Non-pigmented ciliary epithelial cell (primary cell): ENCODE measurements around the gene SEMA3A.
A peak's percentile ranks its signal among the peaks of the same experiment; 100 is the strongest.
"Not testable (repeated sequence)": the region's sequence is repeated elsewhere in the genome, so short reads cannot be mapped to it uniquely, and the experiment has no call there.

Experiments
- DNase-seq: peaks from one replicate; pipeline ENCODE4 v3.0.0-alpha.2; 2010; ENCODE audit warnings: low read depth

The SEMA3A gene

DNA sequence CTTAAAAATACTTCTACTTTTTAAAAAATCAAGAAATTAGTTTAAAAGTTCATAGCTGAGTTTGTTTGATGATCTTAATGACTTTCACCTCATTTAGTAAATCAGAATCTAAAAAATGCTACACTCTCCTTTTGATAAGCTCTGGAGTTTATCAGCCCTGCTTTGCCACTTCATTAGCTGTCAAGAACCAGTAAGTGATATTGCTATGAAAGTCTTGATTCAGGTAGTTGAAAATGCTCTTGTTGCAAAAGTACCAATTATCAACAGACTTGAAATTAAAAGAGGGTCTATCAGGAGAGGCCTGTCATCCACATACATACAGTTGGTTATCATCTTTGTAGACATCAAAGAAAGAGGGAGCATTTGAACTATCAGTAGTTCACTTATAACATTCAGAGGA lies 41.6 kb downstream of the SEMA3A start:
- no peak for DNase-seq

DNA sequence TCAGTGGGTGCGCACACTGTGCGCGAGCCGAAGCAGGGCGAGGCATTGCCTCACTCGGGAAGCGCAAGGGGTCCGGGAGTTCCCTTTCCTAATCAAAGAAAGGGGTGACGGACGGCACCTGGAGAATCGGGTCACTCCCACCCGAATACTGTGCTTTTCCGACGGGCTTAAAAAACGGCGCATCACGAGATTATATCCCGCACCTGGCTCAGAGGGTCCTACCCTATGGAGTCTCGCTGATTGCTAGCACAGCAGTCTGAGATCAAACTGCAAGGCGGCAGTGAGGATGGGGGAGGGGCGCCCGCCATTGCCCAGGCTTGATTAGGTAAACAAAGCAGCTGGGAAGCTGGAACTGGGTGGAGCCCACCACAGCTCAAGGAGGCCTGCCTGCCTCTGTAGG lies 44.2 kb downstream of the SEMA3A start:
- DNase-seq = not testable (repeated sequence)

DNA sequence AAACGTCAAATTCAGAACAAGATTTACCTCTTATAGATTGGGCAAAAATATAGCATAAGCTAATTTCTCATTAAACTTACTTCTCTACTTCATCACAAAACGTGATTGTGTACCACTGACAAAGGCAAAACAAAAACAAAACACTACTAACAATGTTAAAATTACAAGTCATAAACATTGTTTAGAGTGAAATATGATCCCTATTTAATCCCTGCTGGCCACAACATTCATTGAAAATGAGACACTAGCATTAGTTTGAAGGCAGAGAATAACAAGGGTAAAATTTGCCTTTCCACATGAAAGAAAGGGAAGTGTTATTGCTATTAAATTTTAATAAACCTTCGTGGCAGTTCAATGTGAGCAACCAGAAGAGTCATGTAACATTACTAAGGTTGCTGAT lies 45.0 kb downstream of the SEMA3A start:
- no peak for DNase-seq

DNA sequence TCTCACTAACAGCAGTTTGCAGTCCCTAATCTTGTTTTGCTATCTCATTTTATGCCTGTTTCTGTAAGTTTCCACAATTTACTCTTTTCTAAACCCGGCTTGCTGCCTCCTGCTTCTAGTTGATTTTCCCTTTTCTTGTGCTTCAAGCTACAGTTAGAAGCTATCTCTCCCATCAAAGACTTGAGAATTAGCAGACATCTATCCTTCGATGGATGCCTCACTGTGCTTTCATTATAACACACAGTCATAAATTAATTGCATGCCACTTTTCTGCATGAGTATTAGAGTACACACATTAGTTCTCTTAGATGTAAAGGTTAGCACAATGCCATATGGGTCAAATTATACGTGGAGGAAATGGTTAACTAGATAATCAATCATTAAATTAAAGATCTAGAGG lies 48.7 kb downstream of the SEMA3A start:
- DNase-seq = no peak

DNA sequence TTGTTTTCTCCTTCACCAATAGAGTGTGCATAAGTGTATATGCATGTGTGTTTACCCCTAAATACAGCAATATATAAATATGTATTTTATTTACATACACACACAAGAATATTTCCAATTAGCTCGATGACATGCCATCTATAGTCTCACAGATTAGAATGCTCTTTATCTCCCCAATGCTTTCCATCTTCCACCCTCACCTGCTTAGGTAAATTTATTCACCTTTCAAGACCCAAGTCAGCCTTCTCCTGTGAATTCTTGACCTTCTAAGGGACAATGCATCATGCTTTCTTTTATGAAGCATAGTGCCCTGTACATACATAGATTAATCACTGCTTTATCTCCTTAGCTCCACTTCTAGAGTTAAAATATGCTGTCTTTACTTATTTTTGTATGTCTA lies 49.7 kb downstream of the SEMA3A start:
- DNase-seq = no peak

DNA sequence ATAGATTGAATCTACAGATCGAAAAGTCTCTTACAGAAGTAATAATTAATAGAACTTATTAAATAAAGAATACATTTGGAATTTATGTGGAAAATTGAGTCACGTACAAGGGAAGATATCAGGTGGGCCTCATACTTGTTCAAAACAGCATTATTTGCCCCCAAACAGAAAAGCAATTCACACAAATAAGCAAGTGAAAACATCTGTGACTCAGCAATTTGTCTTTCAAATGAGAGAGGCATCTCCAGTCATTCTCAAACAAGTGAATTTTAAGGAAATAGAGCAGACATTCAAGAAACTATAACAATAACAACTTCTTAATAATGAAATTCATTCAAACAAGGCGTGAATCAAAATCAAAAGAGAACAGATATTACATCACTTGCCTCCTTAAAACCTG lies 50.1 kb downstream of the SEMA3A start:
- DNase-seq = no peak

DNA sequence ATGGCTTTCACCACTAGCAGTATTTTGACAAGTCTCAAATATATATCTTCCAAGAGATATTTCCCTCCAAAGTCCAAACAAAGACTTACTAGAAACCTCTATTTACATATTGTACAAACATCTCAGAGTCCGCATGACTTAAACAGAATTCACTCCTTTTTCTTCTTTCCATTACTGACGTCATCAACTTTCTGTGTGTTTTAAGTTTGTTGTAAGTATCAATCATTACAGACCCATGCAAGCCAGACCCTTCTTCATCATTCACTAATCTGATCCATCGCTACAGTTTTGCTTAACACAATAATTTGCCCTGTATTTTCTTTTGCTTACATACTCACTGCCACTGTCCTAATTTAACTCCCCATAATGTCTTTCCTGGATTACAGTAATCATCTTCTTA lies 51.9 kb downstream of the SEMA3A start:
- DNase-seq = no peak

DNA sequence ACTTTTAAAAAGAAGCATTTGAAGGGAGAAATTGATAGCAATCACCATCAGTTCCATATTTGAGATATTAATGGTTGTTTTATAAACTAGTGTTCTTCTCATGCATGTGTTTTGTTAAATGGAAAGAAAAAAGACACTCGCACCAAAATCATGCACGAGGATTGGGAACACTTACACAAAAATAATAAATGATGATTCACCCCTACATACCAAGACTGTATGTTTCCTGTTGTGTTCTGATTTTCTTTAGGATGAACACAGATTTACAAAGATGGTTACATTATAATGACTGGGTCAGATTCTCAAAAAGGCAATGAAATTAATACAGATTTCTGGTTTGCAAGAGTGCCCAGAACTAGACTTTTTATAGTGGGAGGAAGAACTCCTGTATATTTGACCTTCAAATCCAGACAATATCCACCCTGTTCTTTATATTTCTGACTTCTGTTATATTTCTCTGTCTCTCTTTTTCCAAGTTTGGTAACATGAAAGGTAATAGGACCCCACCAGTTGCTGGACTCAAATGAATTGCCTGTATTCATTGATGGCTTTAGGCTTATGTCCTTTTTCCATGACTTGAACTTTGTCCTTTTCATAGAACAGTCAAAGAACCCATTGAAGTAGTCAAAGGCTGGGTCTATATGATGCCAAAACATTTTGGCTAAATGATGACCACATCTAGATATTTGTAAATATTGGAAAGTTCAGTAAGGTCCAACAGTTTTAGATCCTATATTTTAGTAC lies 54.4 kb downstream of the SEMA3A start:
- no peak for DNase-seq

DNA sequence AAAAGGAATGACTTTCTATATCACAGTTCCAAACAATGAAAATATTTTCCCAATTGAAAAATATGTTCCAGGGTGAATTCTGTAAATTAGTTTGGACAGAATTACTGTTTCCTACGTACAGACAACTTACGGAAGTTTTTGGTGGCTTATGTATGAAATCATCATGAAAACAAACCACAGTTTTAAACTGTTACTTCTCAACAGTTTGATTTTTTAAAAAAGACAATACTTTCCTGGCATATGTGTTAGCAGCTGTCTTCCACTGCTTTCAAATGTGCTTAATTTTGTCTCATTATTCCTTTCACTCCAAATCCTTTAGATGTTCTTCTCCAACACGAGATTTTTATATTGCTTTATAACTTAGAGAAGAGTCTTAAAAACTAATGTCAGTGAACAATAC lies 56.2 kb downstream of the SEMA3A start:
- DNase-seq = no peak

DNA sequence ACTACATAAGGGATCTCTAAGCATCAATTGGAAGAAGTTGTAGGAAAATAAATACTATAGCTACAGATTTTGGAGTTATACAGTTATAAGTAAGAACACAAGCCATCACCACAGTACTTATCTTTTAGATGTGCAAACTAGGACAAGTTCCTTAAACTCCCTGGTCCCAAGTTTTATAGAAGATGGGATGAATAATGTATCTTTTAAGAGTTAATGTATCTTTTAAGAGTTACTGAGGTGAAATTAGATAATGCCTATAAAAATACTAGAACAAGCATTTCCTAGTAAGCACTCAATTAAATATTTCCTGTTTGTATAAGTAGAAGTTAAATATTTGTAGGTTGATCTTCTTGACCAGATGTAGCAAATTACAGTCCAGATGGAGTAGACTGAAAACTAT lies 56.8 kb downstream of the SEMA3A start:
- no peak for DNase-seq

DNA sequence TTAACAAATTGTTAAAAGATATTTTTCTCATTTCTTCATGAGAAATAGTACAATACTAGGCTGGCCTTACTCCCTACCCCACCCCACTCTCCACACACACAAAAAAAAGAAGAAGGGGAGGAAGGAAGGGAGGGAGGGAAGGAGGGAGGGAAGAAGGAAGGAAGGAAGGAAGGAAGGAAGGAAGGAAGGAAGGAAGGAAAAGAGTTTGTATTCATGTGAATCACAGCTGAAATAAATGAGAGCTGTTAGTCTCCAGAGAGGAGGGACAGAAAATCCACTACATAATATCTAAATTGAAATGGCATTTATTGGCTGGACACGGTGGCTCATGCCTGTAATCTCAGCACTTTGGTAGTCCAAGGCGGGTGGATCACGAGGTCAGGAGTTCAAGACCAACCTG lies 57.8 kb downstream of the SEMA3A start:
- DNase-seq = no peak

DNA sequence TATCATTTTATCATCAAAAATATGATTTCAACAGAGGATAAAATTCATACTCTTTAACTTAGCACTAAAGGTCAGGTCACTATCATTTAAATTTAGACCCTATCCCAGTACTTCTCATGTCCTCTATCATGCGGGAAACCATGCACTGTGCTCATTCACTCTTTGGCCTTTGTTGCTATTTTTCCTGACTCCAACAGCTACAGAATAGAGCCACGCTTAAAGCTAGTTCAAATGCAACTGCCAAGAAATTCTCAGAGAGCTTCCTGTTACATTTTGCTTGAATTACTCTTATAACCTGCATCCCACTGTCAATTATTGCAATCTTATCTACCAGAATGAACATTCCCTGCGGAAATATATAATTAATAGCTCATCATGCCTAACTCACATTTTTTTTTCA lies 58.3 kb downstream of the SEMA3A start:
- DNase-seq = no peak

DNA sequence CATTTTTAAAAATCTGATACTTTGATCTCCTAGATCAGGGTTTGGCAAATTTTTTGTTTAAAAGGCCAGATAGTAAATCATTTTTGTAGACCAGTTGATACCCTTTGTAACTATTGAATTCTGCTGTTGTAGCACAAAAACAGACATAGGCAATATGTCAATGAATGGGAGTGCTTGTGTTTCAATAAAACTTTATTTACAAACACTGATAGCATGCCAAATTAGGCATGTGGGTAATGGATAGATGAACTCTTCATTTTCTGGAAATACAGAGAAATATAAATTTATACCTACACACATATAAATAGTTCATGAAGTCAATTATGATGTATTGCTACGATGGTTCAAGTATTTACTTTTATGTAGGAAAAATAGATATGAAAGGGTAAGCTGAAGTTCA lies 60.4 kb downstream of the SEMA3A start:
- DNase-seq = no peak

DNA sequence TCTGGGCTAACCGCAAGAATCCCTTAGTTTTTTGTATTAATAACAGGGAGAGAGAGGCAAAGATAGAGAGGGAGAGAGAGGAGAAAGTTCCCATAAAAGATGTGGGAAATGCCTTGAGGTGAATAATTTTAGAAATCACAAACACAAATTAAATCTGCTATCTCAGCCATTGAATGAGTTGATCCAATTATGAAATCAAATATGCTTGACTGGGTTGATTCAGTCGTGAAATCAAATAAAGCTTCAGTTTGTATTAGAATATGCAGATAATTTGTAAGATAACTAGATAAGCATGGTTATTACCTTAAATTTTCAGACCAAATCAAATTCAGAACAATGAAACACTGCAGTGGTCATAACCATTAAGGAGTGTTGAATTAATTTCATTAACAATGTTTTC lies 68.9 kb downstream of the SEMA3A start:
- DNase-seq = no peak

DNA sequence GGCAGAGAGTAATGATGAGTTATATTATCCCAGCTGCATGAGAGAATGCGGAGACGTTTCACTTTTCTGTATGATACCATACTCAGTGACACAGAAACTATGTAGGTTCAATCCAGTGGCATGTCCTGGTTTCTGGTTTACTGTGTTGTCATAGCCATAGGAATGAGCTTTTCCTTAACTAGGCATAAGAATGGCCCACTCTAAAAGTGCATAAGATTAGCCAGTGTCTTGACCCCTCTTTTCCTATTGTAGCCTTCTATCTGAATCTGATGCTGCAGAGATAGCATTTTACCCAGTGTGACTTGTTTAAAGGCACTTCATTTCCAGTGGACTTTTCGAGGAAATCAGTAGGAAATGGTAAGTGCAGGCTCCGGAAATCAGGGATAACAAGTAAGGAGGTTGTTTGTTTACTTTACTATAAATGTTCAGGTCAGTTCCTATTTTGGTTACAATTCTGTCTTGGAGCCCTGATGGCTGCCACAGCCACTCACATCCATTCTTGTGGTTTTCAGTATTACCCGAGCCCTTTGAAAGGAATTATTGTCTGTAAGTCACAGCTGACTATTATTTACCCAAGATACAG lies 70.5 kb downstream of the SEMA3A start:
- DNase-seq = peak; percentile 71

DNA sequence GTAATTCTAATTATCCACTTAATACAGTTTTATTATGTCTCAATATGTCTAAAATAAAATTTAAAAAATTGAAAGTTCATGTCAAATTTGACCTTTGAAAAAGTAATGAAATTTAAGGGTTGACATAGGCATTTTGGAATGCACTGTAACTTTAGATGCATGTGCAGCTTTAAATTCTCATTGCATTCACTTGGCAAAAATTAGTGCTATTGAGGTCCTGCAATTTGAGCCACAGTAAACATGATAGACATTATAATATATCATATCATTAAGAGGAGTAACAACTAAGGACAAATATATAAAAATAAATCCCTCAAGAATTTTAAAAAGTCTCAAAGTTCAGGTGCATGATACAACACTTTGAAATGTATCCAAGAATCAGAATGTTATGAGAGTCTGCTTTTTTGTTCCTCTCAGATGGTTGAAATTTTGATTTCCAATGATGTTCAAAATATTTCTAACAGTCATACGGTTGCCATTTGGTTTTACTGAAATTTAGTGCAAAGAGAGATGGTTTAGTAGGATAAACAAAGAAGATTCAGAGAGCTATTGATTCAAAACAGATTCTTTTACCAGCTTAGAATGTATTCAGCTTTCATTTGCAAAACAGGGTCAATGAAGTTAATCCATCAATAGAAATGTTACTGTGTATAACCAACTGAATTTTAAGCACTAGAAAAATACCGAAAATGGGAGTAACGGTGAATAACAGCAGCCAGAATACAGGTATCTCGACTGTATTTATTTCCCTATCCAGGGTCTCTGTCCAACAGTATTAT lies 71.8 kb downstream of the SEMA3A start:
- no peak for DNase-seq

DNA sequence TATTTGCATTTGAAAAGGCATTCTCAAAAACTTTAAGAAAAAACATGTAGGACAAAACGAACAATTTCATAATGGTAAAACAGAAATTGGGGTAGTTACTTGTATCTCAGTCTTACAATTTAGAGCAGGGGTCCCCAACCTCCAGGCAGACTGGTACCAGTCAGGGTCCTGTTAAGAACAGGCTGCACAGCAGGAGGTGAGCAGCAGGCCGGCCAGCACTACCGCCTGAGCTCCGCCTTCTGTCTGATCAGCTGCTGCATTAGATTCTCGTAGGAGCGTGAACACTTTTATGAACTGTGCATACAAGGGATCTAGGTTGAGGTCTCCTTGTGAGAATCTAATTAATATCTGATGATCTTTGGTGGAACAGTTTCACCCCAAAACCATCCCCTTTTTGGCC lies 77.3 kb downstream of the SEMA3A start:
- no peak for DNase-seq

DNA sequence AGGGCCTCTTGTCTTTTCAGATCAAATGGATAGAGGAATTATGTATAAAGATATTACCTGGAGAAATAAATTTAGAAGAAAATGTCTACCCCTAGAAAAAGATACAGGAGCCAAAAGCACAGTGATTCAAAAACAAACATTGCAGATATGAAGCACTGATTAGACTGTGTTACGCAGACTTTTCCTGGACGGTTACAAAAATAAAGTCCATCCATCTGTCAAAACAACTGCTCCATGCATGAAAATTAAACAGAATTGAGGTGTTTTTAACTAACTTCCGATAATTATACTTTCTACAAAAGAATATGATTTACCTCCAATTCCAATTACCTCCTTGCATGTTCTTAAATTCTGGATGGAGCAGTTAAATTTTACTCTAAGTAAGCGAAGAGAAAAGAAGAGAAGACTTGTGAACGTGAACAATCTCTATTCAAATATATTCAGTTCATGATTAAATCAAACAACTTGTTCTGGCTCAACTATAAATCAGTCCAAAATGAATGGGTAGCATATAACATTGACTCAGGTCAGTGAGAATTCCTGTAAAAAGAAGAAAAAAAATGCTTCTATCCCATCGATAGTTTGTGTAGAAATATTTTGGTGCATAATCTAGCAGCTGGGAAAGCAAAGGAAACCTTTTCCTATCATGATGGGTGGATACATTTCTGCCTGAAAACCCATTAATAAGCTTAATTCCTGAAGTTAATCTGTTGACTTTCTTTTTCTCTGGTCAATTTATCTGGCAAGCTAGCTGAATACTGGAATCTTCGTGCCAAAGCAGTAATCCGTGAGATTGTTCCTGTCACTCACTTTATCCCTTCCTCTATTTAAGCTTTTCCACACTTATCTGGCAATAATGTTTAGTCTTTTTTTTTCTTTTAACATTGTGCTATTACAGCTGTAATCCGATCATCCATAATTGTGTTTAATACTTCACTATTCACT lies 80.4 kb downstream of the SEMA3A start:
- no peak for DNase-seq

DNA sequence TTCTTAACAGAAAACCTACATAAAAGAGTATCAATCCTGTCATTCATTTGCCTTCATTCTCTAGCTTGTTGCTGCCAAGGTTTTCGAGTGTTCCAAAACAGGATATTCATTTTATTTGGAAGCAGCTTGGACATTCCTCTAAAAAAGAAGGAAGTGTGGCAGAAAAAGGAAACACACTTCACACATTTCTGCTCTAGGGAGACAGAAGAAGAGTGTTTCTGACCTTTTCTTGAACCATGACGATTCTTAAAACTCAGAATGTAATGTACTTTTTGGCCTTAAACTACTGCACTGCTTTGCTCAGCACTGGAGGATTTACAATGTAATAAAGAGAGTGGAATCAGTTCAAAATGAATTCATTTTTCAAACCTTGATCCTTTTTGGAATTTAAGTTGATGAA lies 81.3 kb downstream of the SEMA3A start:
- DNase-seq = no peak

DNA sequence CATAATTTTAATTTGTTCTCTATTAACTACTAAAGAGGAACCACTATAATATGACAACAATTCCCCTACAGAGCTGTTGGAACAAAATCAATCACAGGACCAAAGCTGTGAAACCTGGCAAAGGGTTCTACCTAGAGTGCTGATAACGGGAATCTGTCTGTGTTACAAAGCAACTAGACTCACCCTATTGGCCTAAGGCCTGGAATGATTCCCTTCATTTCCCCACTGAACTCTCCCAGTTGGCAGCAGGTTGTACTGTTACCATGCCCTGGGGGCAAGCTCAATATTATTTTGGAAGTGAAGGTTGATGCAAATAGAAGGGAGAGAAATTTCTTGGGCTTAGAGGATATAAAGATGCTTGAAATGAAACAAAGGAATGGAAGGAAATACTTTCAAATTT lies 81.8 kb downstream of the SEMA3A start:
- no peak for DNase-seq

DNA sequence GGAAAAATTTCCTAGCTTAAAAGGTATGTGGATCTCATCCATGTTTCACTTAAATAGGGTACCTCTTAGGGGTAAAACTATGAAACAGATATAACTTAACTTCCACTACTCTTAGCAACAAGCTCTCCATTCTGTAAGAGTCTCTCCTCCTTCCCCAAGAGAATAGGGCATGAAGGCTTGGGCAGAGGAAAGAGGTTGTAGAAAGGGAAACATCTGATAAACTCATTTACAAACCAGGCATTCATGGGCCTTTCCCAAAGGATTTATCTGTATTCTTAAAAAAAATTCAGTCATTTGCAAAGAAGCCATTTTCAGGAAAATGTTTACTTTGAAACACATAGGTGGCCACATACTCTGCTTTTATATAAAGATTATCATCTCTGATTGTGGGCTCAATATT lies 82.7 kb downstream of the SEMA3A start:
- no peak for DNase-seq

DNA sequence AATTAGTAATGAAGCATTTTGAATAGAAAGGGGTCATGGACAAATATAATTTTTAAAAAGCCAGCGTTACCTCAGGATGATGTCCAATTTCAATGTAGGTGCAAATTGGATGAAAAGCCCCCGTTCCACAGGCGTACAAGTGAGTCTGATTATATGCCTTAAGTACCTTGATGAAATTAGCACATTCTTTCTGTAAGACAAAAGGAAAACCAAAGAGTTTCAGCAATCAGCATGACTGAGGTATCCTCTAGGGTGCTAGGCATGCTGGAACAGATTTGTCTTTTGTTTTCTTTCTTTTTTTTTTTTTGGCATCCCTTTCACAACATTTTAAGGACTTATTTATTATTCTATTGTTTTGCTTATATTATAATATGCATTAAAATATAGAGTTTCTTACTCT lies 84.2 kb downstream of the SEMA3A start:
- no peak for DNase-seq
